A204.1 (cell line): ENCODE data around the gene RIN3.
"Not testable (repeated sequence)": the region's sequence is repeated elsewhere in the genome, so short reads cannot be mapped to it uniquely, and the experiment has no call there.

Experiments
- FAIRE-seq: peaks from 2 replicates; lab custom pipeline; 2012; peaks lifted over from hg19 to GRCh38; lab: Jason Lieb, UNC

RIN3 gene

GRCh38 chr14:92528486-92529100 lies 15.0 kb downstream of the RIN3 start:
- FAIRE-seq = no peak

DNA sequence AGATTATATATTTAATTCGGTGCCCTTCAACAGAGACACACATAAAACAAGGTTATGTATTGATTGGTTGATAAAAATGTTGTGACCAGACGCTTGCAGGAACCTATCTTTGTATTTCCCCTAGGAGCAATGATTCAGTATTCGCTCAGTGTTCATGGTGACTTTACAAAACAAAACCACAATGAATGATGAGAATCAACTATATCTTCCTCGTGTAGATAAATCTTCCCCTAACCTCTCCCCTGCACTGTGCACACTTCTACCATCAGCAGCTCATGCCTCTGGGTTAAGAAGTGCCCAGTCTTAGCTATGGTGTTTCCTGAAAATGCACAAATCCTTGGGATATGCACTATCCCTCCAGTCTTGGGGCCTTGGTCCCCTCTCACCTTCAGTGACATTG lies 16.3 kb downstream of the RIN3 start:
- no peak for FAIRE-seq

DNA sequence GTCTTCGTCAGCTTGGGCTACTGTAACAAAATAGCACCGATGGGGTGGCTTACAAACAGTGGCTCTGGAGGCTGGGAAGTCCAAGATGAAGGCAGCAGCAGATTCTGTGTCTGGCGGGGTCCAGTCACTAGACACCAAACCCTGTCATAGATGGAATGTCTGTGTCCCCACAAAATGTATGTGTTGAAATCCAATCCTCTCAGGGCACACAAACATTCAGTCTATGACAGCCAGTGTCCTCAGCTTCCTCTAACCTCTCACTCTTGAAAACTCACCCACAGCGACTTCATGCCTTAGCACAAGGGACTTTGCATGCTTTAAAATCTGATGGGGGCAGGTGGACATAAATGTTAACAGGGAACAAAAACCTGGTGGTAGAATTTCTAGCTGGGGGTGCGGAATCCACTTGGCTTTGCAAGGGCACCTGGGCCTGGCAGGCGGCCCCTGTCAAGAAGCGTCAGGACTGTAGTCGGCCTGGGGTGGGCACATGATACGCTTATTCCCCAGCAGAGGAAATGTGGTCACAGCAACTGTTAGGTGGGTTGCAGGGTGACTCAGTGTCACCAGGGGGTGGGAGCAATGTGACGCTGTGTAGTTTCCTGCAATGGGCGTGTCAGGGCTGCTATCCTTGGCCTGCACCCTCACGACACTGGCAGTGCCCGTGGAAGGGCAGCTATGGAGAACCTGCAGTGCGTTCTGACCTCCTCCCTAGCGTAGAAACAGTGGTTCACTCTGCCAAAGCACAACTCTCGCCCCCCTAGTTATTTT lies 17.7 kb downstream of the RIN3 start:
- FAIRE-seq = no peak

- FAIRE-seq = no peak
Measured at GRCh38 chr14:92532490-92533163, 19.0 kb downstream of the RIN3 start.

GRCh38 chr14:92534932-92535643 lies 21.5 kb downstream of the RIN3 start:
- no peak for FAIRE-seq

DNA sequence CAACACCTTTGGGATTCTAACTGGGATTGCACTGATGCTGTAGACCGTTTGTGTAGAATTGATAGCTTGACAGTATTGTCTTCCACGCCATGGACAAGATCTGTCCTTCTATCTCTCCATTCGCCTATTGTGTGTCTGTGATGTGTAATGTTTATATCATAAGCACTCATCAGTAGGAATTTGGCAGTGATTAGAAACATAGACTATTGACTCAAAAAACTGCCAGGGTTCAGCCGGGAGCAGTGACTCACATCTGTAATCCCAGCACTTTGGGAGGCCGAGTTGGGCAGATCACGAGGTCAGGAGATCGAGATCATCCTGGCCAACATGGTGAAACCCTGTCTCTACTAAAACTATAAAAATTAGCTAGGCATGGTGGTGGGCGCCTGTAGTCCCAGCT lies 22.6 kb downstream of the RIN3 start:
- not testable (repeated sequence) for FAIRE-seq

DNA sequence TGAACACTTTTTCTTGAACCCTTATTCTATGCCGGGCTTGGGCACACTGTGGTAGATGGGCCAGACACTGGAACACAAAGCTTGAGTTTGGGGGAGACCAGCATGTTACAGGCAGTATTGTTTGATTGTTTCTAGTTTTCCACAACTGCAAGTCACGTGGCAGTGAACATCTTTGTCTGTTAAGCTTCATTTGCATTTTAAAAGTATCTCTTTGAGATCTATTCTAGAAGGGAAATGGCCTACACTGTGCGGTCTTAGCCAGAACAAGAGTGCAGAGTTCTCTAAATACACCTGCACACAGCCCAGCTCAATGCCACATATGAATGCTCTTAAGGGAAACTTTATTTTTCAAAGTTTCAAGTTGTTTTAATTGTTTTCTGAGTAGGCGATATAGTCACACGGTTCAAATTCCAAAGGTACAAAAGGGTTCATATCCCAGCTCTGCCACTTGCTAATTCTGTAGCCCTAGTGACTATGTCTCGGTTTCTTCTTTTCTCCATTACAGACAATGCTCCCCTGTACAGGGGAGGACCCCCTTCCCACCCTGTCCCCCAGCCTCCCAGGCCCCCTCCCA lies 24.9 kb downstream of the RIN3 start:
- no peak for FAIRE-seq

GRCh38 chr14:92539419-92539818 lies 25.8 kb downstream of the RIN3 start:
- no peak for FAIRE-seq

DNA sequence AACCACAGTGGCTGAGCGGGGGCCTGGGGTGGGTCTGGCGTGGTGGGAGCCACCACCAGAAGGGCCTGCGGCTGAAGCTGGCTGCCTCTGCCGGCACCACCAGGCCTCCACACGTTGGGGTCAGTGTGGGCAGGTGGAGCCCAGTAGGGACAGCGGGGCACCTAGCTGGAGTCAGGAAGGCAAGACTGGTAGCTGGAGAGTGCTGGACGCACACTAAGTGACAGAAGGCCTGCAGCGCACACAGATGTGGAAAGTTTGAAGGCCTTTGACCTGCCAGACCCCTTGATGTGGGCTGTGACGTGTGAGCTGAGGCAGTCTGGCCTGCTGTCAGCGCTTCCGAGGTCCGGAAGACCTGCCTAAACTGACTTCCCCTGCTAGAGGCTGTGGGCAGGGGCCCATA lies 26.3 kb downstream of the RIN3 start:
- FAIRE-seq = no peak

GRCh38 chr14:92540472-92541048 lies 27.0 kb downstream of the RIN3 start:
- FAIRE-seq = no peak

DNA sequence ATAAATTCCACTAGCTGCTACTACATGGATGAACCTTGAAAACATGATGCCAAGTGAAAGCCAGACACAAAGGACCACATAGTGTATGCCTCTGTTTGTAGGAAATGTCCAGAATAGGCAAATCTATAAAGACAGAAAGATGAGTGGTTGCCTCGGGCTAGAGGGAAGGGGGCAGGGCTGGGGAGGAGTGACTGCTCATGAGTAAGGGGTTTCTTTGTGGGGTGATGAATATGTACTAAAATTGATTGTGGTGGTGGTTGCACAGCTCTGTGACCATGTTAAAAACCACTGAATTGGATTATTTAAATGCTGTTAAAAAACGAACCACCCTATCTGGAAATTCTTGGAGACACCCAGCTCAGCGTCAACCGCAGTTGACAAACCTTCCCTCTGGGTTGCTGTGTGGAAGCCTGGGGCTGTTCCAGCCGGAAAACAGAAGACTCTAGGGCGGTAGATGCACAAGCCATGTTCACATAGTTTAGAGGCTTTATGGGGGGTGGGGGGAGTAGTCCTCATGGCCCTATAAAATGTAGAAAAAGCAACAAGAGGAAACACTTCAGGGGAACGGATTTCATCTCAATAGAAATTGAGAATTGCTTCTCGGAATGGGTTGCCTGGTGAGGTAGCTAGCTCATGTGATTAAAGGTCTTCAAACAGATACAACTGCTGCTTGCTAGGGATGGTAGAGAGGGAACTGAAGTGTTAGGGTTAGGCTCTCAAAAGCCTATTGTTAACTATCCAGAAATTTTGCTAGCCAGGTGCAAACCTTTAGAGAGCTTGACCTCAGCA lies 29.4 kb downstream of the RIN3 start:
- FAIRE-seq = no peak

- FAIRE-seq = no peak
Measured at GRCh38 chr14:92544051-92544720, 30.6 kb downstream of the RIN3 start.

DNA sequence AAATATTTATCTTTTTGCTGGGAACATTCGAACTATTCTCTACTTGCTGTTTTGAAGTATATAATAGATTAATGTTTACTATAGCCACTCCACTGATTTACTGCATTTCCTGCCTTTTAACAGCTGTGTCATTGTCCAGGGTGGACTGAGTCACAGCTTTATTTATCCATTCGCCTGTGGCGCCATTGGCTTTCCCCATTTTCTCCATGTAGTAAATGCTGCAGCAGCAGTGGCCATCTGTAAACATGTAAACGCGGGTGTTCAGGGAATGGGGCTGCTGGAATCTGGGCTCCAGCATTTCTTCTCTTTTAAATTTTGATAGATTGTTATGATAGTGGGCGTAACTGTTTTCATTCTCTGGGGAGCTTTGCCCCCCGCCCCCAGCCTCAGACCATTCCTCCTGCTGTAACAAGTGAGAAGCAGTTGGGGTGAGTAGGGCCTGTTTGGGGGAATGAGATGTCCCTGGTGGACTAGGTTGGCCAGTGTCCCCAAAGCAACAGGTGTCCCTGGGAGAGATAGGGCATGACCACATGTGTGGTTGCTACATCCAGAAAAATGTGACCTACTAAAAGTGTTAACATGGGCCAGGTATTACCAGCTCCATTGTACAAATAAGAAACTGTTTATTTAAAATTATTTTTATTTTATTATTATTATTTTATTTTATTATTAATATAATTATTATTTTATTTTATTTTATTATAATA lies 32.9 kb downstream of the RIN3 start:
- no peak for FAIRE-seq

DNA sequence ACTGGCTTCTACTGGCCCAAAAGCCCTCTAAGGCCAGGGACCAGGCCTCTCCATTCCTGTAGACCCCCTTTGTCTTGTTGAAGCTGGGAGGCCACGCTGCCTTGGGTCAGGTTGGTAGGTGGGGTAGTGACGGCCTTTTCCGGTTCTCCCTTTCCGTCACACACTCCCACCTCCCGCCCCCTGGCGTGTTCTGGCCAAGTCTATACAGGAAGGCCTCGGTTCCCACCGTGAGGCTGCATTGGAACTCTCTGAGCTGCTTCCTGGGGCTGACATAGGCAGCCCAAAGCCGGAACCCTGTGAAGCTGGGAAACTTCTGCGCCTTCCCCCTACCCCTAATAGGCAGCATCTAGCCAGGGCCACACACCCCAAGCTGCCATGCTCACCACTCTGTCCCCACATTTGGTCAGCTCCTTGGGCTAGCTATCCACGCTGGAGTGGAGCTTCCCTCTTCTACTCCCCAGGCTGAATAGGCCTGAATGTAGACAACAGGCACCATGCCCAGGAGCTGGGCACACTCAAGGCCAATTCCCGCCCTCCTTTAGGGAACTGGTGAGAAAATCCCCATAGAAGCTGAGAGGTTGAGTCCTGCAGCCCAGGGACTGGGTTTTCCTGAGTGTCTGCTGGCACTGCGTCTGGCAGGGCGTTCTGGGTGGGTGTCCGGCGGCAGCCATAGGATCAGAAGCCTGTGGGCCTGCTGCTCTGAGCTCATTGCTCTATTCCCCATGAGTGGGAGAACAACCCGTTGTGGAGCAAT lies 35.7 kb downstream of the RIN3 start:
- no peak for FAIRE-seq

DNA sequence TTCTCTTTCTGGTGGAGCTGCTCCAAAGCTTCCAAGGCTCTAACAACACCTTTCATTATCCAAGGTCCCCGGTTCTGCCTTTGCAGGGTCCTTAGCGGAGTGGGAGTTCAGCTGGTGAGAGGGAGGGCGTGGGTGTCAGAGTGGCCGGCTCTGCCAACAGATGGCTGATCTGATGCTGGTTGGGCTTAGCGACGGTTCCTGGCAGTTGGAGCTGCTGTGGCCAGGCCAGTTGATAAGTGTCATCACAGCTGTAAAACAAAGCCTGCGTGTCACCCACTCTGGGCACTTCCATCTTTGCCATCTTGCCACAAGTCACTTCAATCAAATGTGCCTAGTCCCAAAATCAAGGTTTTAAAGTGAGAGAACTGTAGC lies 36.3 kb downstream of the RIN3 start:
- no peak for FAIRE-seq

- no peak for FAIRE-seq
Measured at GRCh38 chr14:92551044-92551841, 37.7 kb downstream of the RIN3 start.

GRCh38 chr14:92552066-92552465 lies 38.5 kb downstream of the RIN3 start:
- FAIRE-seq = no peak

GRCh38 chr14:92553438-92553837 lies 39.9 kb downstream of the RIN3 start:
- FAIRE-seq = no peak
